Fibroblast of lung (primary cell): ENCODE results near the gene DNAH17. TPM values are rescaled to one million over a fixed set of nuclear protein-coding genes. Genes with fewer than 3 reads are reported as not detected.

Experiments
- DNase-seq, 2 donors: peaks; one replicate each; pipeline versions ENCODE4 v3.0.0 to v3.0.0-alpha.2; 2010; ENCODE audit warnings: low read depth in 2 of 2
- H2AFZ ChIP-seq: 2 replicates; pipeline ENCODE4 v1.5.1; 2012; ENCODE audit warnings: low read length, control low read depth, inconsistent platforms
- H3K27ac ChIP-seq: 2 replicates; pipeline ENCODE4 v1.5.1; 2011; ENCODE audit warnings: low read length, control low read depth; ENCODE audit not compliant: insufficient read depth
- H3K27me3 ChIP-seq: 2 replicates; pipeline ENCODE4 v1.5.1; 2011; ENCODE audit warnings: mild to moderate bottlenecking, low read length; ENCODE audit not compliant: control insufficient read depth, insufficient read depth
- H3K36me3 ChIP-seq: 2 replicates; pipeline ENCODE4 v1.5.1; 2011; ENCODE audit warnings: low read length; ENCODE audit not compliant: control insufficient read depth, insufficient read depth
- H3K4me1 ChIP-seq: 2 replicates; pipeline ENCODE4 v1.5.1; 2011; ENCODE audit warnings: low read length; ENCODE audit not compliant: control insufficient read depth, insufficient read depth; ENCODE audit errors: extremely low read depth
- H3K4me2 ChIP-seq: 2 replicates; pipeline ENCODE4 v1.5.1; 2011; ENCODE audit warnings: low read length, control low read depth; ENCODE audit not compliant: insufficient read depth; ENCODE audit errors: extremely low read depth
- H3K4me3 ChIP-seq, 4 experiments: fragments of 200-600 bp in 1 of 4; sonication (generic) in 1 of 4; replicated peaks in 1 of 4; 2 replicates each; pipeline ENCODE4 v1.5.1; 2011 to 2016; ENCODE audit warnings: low read length in 4 of 4, low read depth in 3 of 4, mild to moderate bottlenecking in 3 of 4, control low read depth in 2 of 4, inconsistent platforms in 1 of 4, mixed read lengths in 1 of 4; ENCODE audit not compliant: insufficient read depth in 1 of 4; ENCODE audit errors: control extremely low read depth in 1 of 4
- H3K79me2 ChIP-seq: 2 replicates; pipeline ENCODE4 v1.5.1; 2012; ENCODE audit warnings: mild to moderate bottlenecking, low read length, inconsistent platforms; ENCODE audit not compliant: control insufficient read depth, insufficient read depth
- H3K9ac ChIP-seq: 2 replicates; pipeline ENCODE4 v1.5.1; 2011; ENCODE audit warnings: mild to moderate bottlenecking, low read length, control low read depth; ENCODE audit not compliant: insufficient read depth
- H3K9me3 ChIP-seq: 2 replicates; pipeline ENCODE4 v1.5.1; 2012; ENCODE audit warnings: low read depth, low read length; ENCODE audit not compliant: control insufficient read depth, insufficient read depth
- H4K20me1 ChIP-seq: 2 replicates; pipeline ENCODE4 v1.5.1; 2011; ENCODE audit warnings: low read length; ENCODE audit not compliant: control insufficient read depth, insufficient read depth; ENCODE audit errors: extremely low read depth
- CTCF ChIP-seq, 2 donors: IDR thresholded peaks in 1 of 2; conservative IDR thresholded peaks in 1 of 2; 1 replicate in 1 of 2; 2 replicates in 1 of 2; pipeline ENCODE4 v1.5.1; 2011 to 2012; ENCODE audit warnings: low read length in 2 of 2, control low read depth in 1 of 2, inconsistent platforms in 1 of 2, low read depth in 1 of 2, mild to moderate bottlenecking in 1 of 2
- EZH2 ChIP-seq: IDR thresholded peaks from 2 replicates; pipeline ENCODE4 v1.5.1; 2012; ENCODE audit warnings: low read length, control low read depth, mild to moderate bottlenecking; ENCODE audit errors: missing control alignments
- polyA plus RNA-seq, 2 donors: library from polyadenylated mRNA; depleted of rRNA in 1 of 2; stranded (reverse) in 1 of 2; unstranded in 1 of 2; fragments of >200 nt; gene quantifications; 2 replicates each; pipeline ENCODE4 v1.2.1, GENCODE V29; 2011 to 2012; ENCODE audit warnings: missing spikeins in 1 of 2
- total RNA-seq: library from RNA; depleted of rRNA; stranded (reverse); fragments of >200 nt; gene quantifications from 2 replicates; pipeline ENCODE4 v1.2.1, GENCODE V29; 2014

The DNAH17 gene
- total and polyA plus RNA-seq, 2 donors (not counting 1 experiment from before 2014, with no cell fraction given), result not detected

- Histone ChIP-seq H3K9me3 (no peaks in the 10 kb centered on the region), H3K79me2 (no peaks in the 10 kb centered on the region), H3K4me3 (no peak overlapping the region), H3K4me1 (no peaks in the 10 kb centered on the region), H2AFZ (no peak overlapping the region), H3K27ac (no peak overlapping the region), H4K20me1 (no peaks in the 10 kb centered on the region), H3K27me3 (no peaks in the 10 kb centered on the region), H3K4me2 (no peak overlapping the region), H3K9ac (no peak overlapping the region), H3K36me3 (no peaks in the 10 kb centered on the region)
- no peak for TF ChIP-seq CTCF (conservative IDR thresholded peaks at IDR 0.05 in 1 of 2, IDR thresholded peaks at IDR 0.05 in 1 of 2; ENCODE audit: low read depth in 1 of 2, low read length in 2 of 2)
- TF ChIP-seq EZH2, result no peak
- no peak for DNase-seq
Measured at GRCh38 chr17:78499715-78500540, 77.3 kb downstream of the DNAH17 start.

- no peaks in the 10 kb centered on the region for H3K27me3 ChIP-seq
- no peak overlapping the region for H3K4me3 ChIP-seq
- DNase-seq, result no peak
- no peak overlapping the region for H2AFZ ChIP-seq
- H3K36me3 ChIP-seq, result no peaks in the 10 kb centered on the region
- H3K9ac ChIP-seq, result no peak overlapping the region
- TF ChIP-seq EZH2 (no peak), CTCF (conservative IDR thresholded peaks at IDR 0.05 in 1 of 2, IDR thresholded peaks at IDR 0.05 in 1 of 2; ENCODE audit: low read depth in 1 of 2, low read length in 2 of 2) (no peak)
- no peaks in the 10 kb centered on the region for H3K79me2 ChIP-seq
- no peak overlapping the region for H3K4me2 ChIP-seq
- H3K4me1 ChIP-seq, result no peaks in the 10 kb centered on the region
- H3K9me3 ChIP-seq, result no peaks in the 10 kb centered on the region
- no peak overlapping the region for H3K27ac ChIP-seq
- no peaks in the 10 kb centered on the region for H4K20me1 ChIP-seq
Measured at GRCh38 chr17:78498848-78499247, 78.3 kb downstream of the DNAH17 start.

- TF ChIP-seq CTCF (conservative IDR thresholded peaks at IDR 0.05 in 1 of 2, IDR thresholded peaks at IDR 0.05 in 1 of 2; ENCODE audit: low read depth in 1 of 2, low read length in 2 of 2) (peak; percentile 65 to 75), EZH2 (no peak)
- H3K27ac ChIP-seq, result no peak overlapping the region
- H3K4me2 ChIP-seq, result no peak overlapping the region
- H3K79me2 ChIP-seq, result no peaks in the 10 kb centered on the region
- DNase-seq, result peak; percentile 60 to 73
- H3K36me3 ChIP-seq, result no peaks in the 10 kb centered on the region
- H3K27me3 ChIP-seq, result no peaks in the 10 kb centered on the region
- no peak overlapping the region for H3K4me3 ChIP-seq
- no peak overlapping the region for H3K9ac ChIP-seq
- H3K9me3 ChIP-seq, result no peaks in the 10 kb centered on the region
- no peak overlapping the region for H2AFZ ChIP-seq
- H4K20me1 ChIP-seq, result no peaks in the 10 kb centered on the region
- H3K4me1 ChIP-seq, result no peaks in the 10 kb centered on the region
Measured at GRCh38 chr17:78497115-78497540, 80.1 kb downstream of the DNAH17 start.
